Panc1 (cell line): ENCODE results near the gene ROR1.
A peak's percentile ranks its signal among the peaks of the same experiment; 100 is the strongest.

ENCODE experiments used
- POLR2AphosphoS5 ChIP-seq: IDR thresholded peaks from 2 replicates; pipeline ENCODE4 v1.6.1; 2012; ENCODE audit warnings: mild to moderate bottlenecking, low read depth, low read length, moderate library complexity
- REST ChIP-seq, 2 experiments: IDR thresholded peaks; 2 replicates each; pipeline ENCODE4 v1.6.1; 2011 to 2012; ENCODE audit warnings: low read depth in 2 of 2, control low read depth in 1 of 2, low read length in 1 of 2, mild to moderate bottlenecking in 1 of 2, moderate library complexity in 1 of 2; ENCODE audit not compliant: insufficient read depth in 1 of 2
- SIN3A ChIP-seq: IDR thresholded peaks from 2 replicates; pipeline ENCODE4 v1.6.1; 2012; ENCODE audit warnings: low read depth, mild to moderate bottlenecking, low read length, moderate library complexity, borderline replicate concordance; ENCODE audit not compliant: insufficient read depth
- TF ChIP-seq, protein P1 (sequence below): fragments of 450-650 bp; IDR thresholded peaks from 2 replicates; pipeline ENCODE4 v1.5.1; 2017; ENCODE audit warnings: mild to moderate bottlenecking

GRCh38 chr1:64163970-64164369, 390.2 kb downstream of the ROR1 start:
- TF ChIP-seq SIN3A: no peak
- TF ChIP-seq, protein P1, sequence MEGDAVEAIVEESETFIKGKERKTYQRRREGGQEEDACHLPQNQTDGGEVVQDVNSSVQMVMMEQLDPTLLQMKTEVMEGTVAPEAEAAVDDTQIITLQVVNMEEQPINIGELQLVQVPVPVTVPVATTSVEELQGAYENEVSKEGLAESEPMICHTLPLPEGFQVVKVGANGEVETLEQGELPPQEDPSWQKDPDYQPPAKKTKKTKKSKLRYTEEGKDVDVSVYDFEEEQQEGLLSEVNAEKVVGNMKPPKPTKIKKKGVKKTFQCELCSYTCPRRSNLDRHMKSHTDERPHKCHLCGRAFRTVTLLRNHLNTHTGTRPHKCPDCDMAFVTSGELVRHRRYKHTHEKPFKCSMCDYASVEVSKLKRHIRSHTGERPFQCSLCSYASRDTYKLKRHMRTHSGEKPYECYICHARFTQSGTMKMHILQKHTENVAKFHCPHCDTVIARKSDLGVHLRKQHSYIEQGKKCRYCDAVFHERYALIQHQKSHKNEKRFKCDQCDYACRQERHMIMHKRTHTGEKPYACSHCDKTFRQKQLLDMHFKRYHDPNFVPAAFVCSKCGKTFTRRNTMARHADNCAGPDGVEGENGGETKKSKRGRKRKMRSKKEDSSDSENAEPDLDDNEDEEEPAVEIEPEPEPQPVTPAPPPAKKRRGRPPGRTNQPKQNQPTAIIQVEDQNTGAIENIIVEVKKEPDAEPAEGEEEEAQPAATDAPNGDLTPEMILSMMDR: peak; percentile 70
- no peak for TF ChIP-seq POLR2AphosphoS5
- TF ChIP-seq REST (IDR thresholded peaks at IDR 0.05; ENCODE audit: insufficient read depth in 1 of 2, low read depth in 2 of 2, low read length in 1 of 2): no peak
